ENCODE measurements around the gene RAET1G. TPM values are rescaled to one million over a fixed set of nuclear protein-coding genes. Genes with fewer than 3 reads are reported as not detected.

Gene RAET1G
- total and polyA plus RNA-seq, 2 of the 13 experiments (the other 11 are each of a cell fraction or from before 2014, with no cell fraction given), result not detected

DNA sequence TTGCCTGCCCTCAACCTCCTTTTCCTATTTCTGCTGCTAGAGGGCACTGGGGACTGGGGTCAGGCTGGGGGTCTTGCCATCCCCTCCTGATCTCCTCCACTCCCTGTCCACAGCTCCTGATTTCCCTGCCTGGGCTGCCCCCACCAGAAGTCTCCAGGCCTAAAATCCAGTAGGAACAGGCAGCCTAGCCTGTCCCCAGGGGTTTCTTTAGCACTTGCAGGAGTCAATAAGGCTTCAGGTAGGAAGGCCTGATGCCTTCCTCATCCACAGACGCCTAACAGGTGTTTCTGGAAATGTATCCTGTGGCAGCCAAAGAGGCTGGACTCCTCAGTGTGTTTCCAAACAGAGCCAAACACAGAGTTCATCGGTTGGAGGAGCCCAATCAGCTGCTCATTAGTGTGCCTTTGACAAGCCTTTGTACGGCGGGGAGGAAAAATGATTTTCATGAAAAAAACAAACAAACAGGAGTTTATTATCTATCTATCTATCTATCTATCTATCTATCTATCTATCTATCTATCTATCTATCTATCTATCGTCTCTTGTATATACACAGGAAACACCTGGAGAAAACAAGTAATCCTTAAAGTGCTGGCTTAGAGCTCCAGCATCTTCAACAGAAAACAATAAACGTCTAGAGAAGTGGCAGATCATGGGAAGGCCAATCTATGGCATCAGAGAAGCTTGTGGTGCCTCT, 21.3 kb downstream of the RAET1G start:
- Histone ChIP-seq H3K4me2 (ENCODE audit: low read depth, low read length) (no peak overlapping the region), H3K79me2 (ENCODE audit: insufficient read depth, low read length) (no peaks in the 10 kb centered on the region), H3K9ac (ENCODE audit: insufficient read depth, low read depth, low read length) (no peak overlapping the region), H4K20me1 (ENCODE audit: insufficient read depth, low read length) (no peaks in the 10 kb centered on the region), H2AFZ (ENCODE audit: low read length) (no peak overlapping the region), H3K36me3 (replicated peaks in 1 of 2; ENCODE audit: control insufficient read depth in 1 of 2, insufficient read depth in 2 of 2, low read length in 2 of 2) (no peaks in the 10 kb centered on the region), H3K27ac (ENCODE audit: extremely low read length, insufficient read depth, low read length) (no peak overlapping the region), H3K27me3 (ENCODE audit: control insufficient read depth in 1 of 2, insufficient read depth in 2 of 2, low read length in 2 of 2) (peaks cover 11 to 75% of the 10 kb centered on the region in 2 experiments), H3K9me3 (ENCODE audit: low read length) (no peaks in the 10 kb centered on the region), H3K4me3 (replicated peaks in 1 of 3; ENCODE audit: insufficient read depth in 1 of 3, low read depth in 2 of 3, low read length in 3 of 3) (no peak overlapping the region), H3K4me1 (ENCODE audit: insufficient read depth, low read length) (peaks cover 28% of the 10 kb centered on the region)
- in situ Hi-C loops (cut with HindIII; ENCODE audit: extremely low pct_ligation_motif_present, low pct_unique_long_range_greater_than_20kb) (no loop called here), intact Hi-C loops (cut with micrococcal nuclease; ENCODE audit: unreplicated experiment) (no loop called here)
- BruUV-seq (replicated peaks), result no TSS peak
- ChIA-PET POLR2A (no interaction called here), CTCF (ENCODE audit: low intra/inter-chr PET ratio, low total read pairs) (no interaction called here)
- TF ChIP-seq HMG20B (CRISPR knock-in tag; conservative IDR thresholded peaks at IDR 0.05) (no peak), IRX3 (CRISPR knock-in tag; IDR thresholded peaks at IDR 0.05; ENCODE audit: borderline replicate concordance, low read depth) (no peak), SMC3 (IDR thresholded peaks at IDR 0.05; ENCODE audit: low read length) (no peak), ZNF547 (CRISPR knock-in tag; IDR thresholded peaks at IDR 0.05) (no peak), ASH2L (IDR thresholded peaks at IDR 0.05; ENCODE audit: insufficient read length, low read depth, low read length) (no peak), TARDBP (CRISPR knock-in tag; IDR thresholded peaks at IDR 0.05) (no peak), JUND (CRISPR knock-in tag; IDR thresholded peaks at IDR 0.05) (no peak), HOXA5 (CRISPR knock-in tag; IDR thresholded peaks at IDR 0.05) (no peak), ZNF317 (CRISPR knock-in tag; IDR thresholded peaks at IDR 0.05) (no peak), ZNF138 (CRISPR knock-in tag; IDR thresholded peaks at IDR 0.05; ENCODE audit: low read depth) (no peak), NFIC (IDR thresholded peaks at IDR 0.05; ENCODE audit: low read length) (no peak), LCORL (IDR thresholded peaks at IDR 0.05) (no peak), LCORL (CRISPR knock-in tag; IDR thresholded peaks at IDR 0.05) (no peak), FOXO1 (CRISPR knock-in tag; IDR thresholded peaks at IDR 0.05) (no peak), ZNF446 (CRISPR knock-in tag; IDR thresholded peaks at IDR 0.05) (no peak), SYNCRIP (IDR thresholded peaks at IDR 0.05; ENCODE audit: insufficient read depth, low read depth, low read length) (no peak)
- TF ChIP-seq, protein P1, sequence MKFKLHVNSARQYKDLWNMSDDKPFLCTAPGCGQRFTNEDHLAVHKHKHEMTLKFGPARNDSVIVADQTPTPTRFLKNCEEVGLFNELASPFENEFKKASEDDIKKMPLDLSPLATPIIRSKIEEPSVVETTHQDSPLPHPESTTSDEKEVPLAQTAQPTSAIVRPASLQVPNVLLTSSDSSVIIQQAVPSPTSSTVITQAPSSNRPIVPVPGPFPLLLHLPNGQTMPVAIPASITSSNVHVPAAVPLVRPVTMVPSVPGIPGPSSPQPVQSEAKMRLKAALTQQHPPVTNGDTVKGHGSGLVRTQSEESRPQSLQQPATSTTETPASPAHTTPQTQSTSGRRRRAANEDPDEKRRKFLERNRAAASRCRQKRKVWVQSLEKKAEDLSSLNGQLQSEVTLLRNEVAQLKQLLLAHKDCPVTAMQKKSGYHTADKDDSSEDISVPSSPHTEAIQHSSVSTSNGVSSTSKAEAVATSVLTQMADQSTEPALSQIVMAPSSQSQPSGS (CRISPR knock-in tag; IDR thresholded peaks at IDR 0.05), result no peak
- TF ChIP-seq, protein P2, sequence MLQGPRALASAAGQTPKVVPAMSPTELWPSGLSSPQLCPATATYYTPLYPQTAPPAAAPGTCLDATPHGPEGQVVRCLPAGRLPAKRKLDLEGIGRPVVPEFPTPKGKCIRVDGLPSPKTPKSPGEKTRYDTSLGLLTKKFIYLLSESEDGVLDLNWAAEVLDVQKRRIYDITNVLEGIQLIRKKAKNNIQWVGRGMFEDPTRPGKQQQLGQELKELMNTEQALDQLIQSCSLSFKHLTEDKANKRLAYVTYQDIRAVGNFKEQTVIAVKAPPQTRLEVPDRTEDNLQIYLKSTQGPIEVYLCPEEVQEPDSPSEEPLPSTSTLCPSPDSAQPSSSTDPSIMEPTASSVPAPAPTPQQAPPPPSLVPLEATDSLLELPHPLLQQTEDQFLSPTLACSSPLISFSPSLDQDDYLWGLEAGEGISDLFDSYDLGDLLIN (CRISPR knock-in tag; IDR thresholded peaks at IDR 0.05; ENCODE audit: borderline replicate concordance), result no peak
- TF ChIP-seq, protein P3, sequence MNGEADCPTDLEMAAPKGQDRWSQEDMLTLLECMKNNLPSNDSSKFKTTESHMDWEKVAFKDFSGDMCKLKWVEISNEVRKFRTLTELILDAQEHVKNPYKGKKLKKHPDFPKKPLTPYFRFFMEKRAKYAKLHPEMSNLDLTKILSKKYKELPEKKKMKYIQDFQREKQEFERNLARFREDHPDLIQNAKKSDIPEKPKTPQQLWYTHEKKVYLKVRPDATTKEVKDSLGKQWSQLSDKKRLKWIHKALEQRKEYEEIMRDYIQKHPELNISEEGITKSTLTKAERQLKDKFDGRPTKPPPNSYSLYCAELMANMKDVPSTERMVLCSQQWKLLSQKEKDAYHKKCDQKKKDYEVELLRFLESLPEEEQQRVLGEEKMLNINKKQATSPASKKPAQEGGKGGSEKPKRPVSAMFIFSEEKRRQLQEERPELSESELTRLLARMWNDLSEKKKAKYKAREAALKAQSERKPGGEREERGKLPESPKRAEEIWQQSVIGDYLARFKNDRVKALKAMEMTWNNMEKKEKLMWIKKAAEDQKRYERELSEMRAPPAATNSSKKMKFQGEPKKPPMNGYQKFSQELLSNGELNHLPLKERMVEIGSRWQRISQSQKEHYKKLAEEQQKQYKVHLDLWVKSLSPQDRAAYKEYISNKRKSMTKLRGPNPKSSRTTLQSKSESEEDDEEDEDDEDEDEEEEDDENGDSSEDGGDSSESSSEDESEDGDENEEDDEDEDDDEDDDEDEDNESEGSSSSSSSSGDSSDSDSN (CRISPR knock-in tag; IDR thresholded peaks at IDR 0.05), result no peak
- TF ChIP-seq, protein P4, sequence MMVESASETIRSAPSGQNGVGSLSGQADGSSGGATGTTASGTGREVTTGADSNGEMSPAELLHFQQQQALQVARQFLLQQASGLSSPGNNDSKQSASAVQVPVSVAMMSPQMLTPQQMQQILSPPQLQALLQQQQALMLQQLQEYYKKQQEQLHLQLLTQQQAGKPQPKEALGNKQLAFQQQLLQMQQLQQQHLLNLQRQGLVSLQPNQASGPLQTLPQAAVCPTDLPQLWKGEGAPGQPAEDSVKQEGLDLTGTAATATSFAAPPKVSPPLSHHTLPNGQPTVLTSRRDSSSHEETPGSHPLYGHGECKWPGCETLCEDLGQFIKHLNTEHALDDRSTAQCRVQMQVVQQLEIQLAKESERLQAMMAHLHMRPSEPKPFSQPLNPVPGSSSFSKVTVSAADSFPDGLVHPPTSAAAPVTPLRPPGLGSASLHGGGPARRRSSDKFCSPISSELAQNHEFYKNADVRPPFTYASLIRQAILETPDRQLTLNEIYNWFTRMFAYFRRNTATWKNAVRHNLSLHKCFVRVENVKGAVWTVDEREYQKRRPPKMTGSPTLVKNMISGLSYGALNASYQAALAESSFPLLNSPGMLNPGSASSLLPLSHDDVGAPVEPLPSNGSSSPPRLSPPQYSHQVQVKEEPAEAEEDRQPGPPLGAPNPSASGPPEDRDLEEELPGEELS (CRISPR knock-in tag; IDR thresholded peaks at IDR 0.05), result no peak
- no peak for FAIRE-seq
- no peak for ATAC-seq
- WGBS (ENCODE audit: low lambda C conversion rate), result 41% methylated on average over 6 of the region's 6 CpGs
- no peak for DNase-seq (ENCODE audit: low spot score)
